Peyer's patch (tissue), 4 donors: ENCODE data around the gene TRHDE.

Source experiments
- CTCF ChIP-seq, 6 experiments: fragments of 450-650 bp in 4 of 6; fragments of 200-600 bp in 2 of 6; sonication (generic) in 1 of 6; IDR thresholded peaks; one replicate each; pipeline ENCODE4 v1.5.1; 2017 to 2019; ENCODE audit warnings: antibody characterized with exemption in 6 of 6, mild to moderate bottlenecking in 3 of 6, moderate library complexity in 1 of 6
- POLR2A ChIP-seq, 2 donors: fragments of 450-650 bp; IDR thresholded peaks; one replicate each; pipeline ENCODE4 v1.5.1; 2017; ENCODE audit warnings: antibody characterized with exemption in 2 of 2, mild to moderate bottlenecking in 2 of 2, moderate library complexity in 2 of 2

GRCh38 chr12:72270961-72271360 lies 1.2 kb upstream of the TRHDE start:
- no peak for TF ChIP-seq POLR2A (IDR thresholded peaks at IDR 0.05)
- no peak for TF ChIP-seq CTCF (IDR thresholded peaks at IDR 0.05)
